CD4-positive, alpha-beta T cell treated with Interleukin-15 for 4 hours (primary cell): ENCODE data around the gene MFNG.
A peak's percentile ranks its signal among the peaks of the same experiment; 100 is the strongest.

Experiments used
- DNase-seq: peaks from one replicate; pipeline ENCODE4 v3.0.0-alpha.2; 2020; ENCODE audit warnings: low spot score

The MFNG gene

DNA sequence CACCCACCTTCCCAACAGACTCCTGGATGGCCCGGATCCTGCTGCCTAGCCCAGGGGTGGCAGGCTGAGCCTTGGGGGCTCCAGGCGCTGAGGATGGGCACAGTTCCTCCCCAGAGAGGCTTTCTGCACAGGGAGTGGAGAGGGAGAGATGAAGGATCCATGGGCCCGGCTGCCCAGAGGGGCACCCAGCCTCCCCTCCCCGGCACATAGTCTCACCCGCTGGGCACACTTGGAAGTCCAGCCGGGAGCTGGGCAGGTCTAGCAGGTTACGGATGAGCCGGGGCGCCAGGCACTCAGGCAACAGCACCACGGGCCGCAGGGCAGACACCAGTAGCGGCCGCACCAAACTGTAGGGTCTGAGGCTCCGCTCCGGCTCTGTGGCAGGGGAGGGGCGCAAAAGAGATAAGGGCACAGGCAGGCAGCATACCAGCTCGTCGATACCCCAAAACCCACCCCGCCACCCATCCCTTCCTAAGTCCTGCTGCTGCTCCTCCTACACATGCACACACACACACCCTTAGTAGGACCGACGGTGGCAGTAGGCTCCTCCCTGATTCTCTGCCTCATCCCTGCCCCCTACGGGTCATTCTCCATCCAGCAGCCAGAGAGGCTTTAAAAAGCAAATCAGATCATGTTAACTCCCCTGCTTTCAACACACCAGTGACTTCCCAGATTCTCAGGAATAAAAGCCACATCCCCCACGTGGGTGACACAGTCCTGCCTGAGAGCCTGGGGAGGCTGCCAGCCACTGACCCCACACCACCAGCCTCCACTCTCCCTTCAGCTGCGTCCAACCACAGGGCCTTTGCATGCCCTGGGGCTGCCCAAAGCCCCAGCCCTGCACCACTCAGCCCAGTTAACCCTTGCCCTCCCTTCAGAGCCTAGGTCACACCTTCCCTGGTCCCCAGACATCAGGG lies 6.5 kb upstream of the MFNG start:
- peak; percentile 60 for DNase-seq

DNA sequence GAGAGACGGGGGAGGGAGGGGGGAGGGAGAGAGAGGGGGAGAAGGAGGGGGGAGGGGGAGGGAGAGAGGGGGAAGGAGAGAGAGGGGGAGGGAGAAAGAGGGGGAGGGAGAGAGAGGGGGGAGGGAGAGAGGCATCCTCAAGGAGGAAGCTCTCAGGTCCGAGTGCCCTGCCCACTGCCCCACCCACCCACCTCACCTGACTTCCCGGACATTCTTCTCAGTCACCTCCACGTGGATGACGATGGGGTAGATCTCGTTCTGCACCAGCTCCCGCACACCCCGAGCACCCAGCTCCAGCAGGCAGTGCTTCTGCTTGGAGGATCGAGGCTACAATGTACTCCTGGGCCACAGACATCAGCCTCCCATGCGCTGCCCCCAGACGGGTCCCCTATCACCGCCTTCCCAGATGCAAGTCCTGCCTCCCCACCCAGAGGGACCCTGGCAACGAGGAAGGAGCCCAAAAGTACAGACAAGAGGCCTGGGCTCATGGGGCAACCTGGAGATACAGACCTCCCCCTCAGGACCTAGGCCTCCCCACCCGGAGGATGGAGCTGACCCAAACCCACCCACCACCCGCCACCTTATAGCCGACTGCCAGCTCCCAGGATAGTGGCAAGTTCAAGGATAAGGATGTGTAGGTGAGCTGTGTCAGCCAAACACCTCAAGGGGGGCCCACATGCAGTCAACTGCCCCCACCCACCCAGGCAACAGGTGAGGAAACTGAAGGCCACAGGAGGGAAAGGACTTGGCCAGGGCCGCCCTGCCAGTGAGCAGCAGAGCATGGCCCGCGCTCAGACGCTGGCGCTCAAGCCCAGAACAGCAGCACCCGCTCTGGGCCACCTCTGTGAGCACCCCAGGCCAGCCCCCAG lies 5.6 kb upstream of the MFNG start:
- DNase-seq: no peak

DNA sequence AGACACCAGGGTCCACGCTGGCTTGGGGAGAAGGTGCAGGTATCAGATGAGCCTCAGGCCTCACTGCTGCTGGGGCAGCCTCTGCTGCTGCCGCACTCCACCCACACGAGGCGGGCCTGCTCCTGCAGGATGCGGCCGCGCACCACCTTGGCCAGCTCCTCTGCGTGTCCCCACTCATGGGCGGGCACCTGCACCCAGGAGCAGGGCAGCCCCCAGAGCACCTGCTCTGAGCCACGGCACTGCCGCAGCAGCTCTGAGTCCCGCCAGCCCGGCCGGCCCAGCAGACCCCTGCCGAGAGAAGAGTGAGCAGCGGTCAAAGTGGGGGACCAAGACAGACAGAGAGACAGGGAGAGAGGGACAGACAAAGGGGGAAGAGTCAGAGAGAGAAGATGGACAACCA lies 4.9 kb upstream of the MFNG start:
- no peak for DNase-seq

DNA sequence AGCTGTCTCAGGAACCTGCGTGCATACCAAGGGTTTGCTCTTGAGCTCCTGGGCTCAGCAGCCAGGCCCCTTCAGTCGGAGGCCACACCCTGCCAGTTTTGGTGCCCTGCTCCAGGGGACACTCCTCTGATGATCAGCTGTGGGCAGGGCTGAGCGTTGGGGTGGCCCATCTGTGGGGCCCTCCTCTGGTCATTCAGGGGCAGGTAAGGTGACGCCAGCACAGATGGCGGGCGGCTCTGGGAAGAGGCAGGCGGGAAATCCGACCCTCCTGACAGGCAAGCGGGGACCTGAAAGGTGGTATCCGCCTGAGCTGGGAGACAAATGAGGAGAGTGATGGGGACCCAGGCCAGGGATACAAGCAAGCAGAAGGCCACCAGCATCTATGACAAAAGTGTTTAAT lies 3.8 kb upstream of the MFNG start:
- no peak for DNase-seq

DNA sequence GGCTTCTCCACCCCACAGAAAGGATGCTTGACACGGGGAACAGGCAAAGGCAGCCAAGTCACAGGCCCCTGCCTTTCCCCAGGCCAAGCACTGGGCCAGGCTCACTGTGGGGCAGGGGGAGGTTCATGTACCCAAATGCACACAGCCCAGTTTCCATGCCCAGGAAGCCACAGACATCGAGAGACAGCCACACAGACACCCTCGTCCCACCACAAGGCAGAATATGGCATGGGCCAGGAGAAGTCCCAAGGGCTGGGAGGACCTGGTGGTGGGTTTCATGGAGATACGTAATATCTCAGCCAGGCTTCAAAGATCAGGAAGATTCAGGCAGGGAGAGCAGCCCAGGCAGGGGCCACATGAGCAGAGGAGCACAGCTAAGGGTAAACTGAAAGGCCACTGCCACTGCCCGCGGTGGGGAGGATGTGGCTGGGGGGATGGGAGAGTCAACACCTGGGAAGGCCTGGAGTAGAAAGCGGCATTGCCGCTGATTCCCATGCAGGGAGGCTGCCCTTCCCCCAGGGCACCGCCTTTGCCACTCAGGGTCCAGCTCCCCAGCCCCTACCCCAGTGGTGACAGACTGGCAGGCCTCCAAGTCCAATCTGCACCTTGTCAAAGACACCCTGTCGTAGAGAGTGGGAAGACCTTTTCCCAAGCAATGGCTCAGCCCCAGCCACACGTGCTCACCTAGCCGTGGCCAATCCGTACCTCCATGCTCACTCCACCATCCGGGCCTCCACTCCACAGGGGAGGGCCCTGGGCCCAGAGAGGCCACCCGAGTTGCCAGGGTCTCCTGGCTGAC lies 2.4 kb upstream of the MFNG start:
- no peak for DNase-seq

DNA sequence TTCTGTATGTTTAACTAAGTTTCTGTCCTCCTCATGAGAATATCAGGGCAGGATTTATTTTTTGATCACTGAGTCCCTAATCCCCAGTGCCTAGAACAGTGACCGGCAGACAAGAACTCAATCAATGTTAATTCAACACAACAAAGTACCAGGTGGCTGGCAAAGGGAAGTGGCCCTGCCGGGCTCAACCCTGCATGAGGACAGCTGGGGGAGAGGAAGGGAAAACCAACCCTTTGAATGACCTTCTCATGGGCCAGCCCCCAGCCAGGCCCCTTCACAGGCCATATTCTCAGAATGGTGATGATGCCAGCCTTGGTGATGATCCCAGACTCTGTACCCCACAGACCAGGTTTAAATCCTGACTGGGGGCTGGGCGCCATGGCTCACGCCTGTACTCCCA lies 1.4 kb upstream of the MFNG start:
- DNase-seq: no peak

DNA sequence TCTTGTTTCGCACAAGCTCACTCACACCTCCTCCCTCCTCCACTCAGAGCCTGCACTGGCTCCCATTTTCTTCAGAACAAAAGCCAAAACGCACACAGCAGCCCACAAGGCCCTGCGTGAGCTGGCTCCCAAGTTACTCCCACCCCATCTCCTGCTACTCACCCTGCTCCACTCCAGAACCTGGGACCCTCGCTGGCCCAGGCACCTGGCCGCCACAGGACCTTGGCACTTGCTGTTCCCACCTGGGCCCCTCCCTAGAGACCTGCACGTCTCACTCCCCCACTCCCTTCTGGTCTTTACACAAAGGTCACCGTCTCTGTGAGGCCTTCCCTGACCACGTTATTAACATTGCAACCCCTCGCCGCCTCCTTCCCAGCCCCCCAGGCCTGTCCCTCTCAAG lies 945 bp upstream of the MFNG start:
- DNase-seq: no peak

DNA sequence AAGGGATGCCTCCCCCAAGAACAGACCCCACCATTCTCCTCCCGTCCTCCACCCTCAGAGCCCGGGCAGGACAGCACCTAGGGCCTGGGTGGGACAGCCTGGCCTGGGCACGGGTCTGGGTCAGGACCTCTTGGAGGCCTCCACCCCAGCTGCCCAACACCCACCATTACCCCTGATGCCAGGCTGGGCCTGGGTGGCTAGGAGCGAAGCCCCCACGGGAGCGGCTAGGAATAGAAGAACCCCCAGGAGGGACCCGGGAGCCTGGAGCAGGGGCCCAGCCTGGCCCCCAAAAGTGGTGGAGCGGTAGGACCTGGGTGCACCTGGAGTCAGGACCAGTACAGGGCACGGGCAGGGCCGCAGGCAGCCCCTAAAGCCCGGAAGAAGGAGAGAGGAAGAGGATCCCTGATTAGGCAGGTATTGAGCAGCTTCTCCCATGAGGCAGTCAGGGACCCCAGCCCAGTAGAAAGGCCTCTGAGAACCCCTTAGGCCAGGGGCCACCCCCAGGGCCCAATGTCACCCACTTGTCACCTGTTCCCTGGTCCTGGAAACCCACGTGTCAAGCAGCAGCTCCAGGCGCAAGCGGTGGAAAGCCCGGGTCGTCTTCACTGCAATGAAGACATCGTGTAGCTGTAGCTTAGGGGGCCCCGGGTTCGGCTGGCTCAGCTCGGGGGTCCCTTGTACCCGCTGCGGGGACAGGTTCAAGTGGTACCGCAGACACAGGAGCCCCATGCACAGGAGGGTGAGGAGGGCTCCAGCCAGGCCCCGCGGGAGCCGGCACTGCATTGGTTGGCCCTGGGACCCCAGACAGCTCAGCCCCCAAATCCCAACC lies 575 bp downstream of the MFNG start:
- DNase-seq: peak; percentile 9

DNA sequence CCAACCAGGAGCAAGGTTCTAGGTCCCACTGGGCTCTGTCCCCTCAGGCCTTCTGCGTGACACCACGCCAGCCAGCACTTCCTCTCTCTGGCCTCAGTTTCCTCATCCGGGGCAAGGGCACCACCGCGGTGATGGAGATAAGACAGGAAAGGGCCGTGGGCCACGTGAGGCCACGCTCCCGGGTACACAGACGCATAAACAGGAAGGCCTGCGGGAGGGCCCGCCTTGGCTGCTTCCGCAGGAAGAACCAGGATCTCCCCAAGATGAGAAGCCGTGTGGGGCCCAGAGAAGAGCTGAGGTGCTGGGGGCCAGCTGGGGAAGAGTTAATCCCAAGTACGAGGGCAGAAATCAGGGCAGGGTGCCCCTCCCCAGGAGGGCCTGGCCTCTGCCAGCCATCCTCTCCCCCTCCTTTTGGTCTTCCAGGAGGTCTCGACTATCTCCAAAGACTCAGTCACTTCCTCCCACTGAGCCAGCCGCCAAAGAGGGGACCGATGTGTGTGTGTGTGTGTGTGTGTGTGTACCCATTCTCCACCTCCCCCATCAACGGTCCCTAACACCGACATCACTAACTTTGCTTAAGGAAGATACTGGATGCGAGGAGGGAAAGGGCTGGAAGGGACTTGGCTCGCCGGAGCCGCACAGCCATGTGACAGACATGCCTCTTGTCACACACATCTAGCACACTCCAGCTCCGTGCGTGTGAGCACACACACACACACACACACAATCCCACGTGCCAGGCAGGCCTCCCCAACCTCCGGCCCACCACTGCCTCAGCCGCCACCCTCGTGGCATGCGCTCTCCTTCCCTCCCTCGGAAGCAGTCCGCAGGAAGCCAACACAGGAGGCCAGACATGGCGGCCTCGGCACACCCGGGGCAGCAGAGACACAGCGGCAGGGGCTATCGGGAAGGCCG lies 1.4 kb downstream of the MFNG start:
- DNase-seq: peak; percentile 79

DNA sequence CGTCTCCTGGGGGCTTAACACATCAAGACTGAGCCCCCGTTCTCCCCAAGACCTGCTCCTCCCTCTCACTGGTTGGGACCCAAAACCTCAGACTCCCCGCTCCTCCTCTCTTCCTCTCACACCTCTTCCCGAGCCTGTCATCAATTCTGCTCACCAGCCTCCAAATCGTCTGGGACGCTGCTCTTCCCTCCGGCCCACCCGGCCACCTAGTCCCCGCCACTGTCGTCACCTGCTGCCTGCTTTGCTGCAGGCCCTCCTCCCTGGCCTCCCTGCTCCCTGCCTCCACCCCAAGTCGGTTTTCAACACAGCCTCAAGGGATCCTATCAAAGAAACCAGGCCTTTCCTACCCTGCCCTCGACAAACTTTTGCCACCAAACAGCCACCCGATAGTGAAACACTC lies 3.1 kb downstream of the MFNG start:
- no peak for DNase-seq

DNA sequence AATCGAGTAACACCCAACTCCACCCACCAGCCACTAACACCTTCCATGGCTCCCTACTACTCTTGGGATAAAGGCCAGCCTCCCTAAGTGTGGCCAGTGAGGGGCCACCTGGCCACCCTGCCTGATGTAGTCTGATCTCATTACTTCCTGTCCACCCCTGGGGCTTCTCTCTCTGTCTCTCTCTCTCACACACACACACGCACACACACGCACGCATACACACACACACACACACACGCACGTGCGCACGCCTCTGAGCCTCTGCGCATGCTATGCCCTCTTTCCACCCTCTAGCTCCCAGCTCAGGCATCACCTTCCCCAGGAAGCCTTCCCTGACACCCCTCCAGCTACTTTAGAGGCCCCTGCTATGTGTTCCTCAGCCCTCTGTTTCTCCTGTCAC lies 3.9 kb downstream of the MFNG start:
- no peak for DNase-seq

DNA sequence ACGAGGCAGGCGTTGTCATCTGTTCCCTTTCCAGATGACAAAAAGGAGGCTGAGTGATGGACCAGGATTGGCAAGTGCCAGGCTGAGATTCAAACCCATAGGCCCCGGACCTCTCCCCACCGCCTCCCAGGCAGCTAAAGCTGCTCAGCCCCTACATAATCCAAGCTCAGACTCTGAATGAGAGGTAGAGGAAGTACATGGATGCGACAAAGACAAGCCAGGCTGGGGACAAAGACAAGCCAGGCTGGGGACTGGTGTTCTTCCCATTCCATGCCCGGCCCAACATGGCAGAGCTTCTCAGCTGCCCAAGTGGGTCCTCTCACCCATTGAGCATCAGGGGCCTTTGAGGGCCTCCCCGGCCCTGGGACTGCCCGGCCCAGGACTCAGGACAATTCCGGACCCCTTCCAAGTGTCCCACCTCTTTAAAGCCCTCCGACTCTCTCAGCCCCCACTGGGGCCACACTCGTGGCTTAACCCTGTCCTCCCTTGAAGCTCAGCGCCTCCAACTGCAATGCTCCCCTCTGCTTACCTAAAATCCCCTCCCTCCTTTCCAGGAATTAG lies 4.8 kb downstream of the MFNG start:
- DNase-seq: no peak

DNA sequence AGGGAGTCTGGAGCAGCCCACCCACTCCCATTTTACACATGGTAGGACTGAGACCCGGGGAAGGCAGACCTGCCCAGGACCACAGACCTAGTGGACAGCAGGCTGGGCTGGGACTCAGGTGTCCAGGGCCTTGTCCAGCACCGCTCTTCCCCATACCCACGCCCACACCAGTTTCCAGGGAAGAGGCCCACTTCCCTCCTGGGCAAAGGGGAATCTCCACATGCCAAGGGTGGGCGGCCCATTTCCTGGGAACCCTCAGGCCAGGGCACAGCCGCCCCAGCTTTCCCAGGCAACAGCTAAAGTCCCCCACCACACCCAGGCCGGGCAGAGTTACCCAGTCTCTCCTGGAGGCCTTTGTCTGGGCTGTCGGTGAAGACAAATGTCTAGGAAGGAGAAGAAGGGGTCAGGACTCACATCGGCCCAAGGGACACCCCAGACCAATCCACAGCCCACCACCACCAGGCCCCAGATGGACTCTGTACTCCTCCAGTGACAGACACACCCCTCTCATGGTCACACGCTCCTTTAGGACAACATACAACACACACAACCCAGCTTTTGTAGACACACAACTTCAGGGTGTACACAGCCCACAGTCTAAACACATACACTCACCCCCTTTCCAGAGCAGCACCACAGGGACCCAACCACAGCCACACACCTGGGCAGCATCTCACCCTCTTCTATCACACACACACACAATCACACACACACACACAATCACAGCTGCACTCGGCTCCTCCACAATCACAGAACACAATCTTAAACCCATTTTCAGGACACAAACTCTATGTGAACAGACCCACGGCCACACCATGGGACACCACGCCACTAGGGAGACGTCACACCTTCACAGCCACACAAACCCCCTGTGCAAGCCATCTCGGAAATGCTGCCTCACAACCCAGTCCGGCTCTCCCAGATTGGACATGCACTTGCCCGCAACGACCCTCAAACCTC lies 5.5 kb downstream of the MFNG start:
- DNase-seq: no peak

DNA sequence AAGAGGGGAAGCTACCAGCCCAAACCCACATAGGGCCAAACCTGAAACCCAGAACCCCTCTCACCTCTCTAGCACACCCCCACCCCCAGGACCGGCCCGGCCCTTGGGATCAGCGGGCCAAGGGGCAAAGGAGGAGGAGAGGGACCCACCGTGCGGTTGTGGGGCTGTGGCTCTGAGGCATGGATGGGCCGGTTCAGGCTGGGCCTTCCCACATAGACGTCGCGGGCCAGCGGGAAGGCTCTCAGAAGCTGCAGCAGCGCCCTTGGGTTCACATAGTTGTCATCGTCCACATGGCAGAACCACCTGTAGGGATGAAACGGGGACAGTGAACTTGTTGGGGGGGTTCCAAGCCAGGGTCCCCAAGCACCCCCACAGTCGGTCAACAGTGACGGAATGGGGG lies 7.0 kb downstream of the MFNG start:
- DNase-seq: no peak

DNA sequence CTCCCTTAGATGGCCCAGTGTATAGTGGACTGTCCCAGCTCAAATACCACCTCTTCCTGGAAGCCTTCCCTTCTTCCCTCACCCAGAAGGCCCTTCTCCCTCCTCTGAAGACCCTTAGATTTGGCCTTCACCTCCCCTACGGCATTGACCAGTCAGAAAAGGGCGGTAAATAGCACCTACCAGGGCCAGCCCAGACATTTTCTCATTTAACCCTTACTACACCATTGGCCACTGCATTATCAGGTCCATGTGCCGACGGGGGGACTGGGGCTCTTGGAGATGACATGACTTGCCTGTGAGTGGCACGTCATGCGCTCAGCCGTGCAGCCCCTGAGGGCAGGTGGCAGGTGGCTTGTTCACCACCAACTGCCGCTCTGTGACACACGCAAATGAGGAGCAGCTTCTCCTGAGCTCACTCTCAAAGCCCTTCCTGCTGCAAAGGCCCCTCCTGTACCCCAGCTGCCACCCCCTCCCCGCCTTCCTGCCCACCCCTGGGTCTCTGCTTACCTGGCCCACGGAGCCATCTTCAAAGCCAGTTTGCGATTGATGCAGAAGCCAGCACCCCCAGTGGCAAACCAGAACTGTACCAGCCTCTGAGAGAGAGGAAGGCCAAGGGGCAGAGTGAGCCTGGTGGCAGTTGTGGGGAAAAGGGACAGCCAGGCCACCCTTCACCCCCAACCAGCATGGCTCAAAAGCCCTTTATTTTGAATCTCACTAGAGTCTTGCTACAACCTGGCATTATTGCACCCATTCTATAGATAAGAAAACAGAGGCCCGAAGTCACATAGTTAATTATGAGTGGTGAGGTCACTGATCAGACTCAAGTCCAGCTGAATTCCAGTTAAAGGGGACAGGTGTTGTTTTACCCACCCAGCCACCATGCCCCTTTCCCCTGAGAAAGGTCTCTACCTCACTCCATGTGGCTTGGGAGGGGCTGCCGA lies 9.5 kb downstream of the MFNG start:
- DNase-seq: no peak

DNA sequence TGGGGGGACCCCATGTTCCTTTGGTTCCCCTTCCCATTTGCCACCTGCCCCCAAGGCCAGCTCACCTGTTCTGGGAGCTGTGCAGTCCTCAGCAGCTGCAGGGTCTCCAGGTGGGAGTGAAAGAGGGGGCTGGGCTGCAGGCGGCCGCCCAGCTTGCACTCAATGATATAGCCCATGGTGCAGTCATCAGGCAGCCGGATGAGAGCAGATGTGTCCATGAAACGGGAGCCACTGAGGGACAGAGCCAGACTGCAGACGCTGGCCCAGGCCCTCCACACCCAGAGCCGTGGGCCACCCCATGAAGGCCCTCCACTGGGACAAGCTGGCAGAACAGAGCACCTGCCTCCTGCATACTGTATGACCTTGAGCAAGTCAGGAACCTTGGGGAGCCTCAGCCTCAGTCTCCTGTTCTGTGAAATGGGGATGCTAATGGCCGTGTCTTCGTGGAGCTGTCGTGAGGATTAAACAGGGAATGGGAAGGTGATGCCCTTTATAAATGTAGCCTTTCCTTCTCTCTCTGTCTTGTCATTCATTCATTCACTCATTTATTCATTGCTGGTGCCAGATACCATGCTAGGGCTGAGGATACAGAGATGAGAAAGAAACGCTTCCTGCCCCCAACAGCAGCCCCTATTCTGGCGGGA lies 11.6 kb downstream of the MFNG start:
- no peak for DNase-seq

DNA sequence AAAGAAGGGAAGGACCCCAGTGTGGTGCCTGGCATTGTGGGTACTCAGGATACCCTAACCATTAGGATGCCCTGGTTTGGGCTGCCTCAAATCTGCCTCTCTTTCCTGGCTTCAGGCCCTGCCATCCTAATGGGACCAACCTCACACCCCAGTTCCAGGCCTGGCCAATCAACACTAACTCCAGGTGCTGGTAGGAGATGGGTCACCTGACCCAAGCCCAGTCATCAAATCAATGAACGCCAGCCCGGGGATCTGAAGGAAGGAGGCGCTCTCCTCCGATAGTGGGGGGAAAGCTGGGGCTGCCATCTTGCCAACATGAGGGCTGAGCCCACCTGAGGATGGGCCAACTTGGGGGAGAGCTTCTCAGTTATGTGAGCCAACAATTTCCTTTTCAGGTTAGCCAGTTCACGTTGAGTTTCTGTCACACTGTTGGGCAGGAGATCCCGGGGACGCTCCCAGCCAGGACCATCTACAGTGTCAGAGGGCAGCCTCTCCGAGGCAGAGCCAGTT lies 12.7 kb downstream of the MFNG start:
- no peak for DNase-seq
